ENCODE data around the gene DPP4.

DNA sequence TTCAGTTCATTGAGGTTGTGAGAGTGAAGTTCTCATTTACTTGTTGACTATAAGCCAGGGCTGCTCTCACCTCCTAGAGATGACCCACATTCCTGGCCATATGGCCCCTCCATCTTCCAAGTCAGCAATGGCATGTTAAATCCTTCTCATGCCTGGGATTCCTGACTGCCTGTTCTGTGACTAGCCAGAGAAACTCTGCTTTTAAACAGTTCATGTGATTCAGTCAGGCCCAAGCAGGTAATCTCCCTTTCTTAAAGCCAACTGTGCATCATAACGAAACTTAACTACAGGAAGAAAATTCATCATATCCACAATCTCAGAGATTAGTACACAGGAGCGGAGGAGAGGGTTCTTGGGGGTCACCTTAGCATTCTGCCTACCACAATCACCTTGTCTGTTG lies 11.5 kb downstream of the DPP4 start:
- TF ChIP-seq, protein P1, sequence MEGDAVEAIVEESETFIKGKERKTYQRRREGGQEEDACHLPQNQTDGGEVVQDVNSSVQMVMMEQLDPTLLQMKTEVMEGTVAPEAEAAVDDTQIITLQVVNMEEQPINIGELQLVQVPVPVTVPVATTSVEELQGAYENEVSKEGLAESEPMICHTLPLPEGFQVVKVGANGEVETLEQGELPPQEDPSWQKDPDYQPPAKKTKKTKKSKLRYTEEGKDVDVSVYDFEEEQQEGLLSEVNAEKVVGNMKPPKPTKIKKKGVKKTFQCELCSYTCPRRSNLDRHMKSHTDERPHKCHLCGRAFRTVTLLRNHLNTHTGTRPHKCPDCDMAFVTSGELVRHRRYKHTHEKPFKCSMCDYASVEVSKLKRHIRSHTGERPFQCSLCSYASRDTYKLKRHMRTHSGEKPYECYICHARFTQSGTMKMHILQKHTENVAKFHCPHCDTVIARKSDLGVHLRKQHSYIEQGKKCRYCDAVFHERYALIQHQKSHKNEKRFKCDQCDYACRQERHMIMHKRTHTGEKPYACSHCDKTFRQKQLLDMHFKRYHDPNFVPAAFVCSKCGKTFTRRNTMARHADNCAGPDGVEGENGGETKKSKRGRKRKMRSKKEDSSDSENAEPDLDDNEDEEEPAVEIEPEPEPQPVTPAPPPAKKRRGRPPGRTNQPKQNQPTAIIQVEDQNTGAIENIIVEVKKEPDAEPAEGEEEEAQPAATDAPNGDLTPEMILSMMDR (conservative IDR thresholded peaks at IDR 0.05; ENCODE audit: low read depth, low read length), result no peak
- TF ChIP-seq MAZ (IDR thresholded peaks at IDR 0.05; ENCODE audit: borderline replicate concordance, low read depth, low read length) (no peak), SMC3 (IDR thresholded peaks at IDR 0.05; ENCODE audit: low read depth, low read length) (no peak), POLR2A (IDR thresholded peaks at IDR 0.05; ENCODE audit: low read depth, low read length) (no peak), CEBPB (IDR thresholded peaks at IDR 0.05; ENCODE audit: low read depth, low read length) (no peak), BHLHE40 (IDR thresholded peaks at IDR 0.05; ENCODE audit: low read depth, low read length) (no peak), RAD21 (IDR thresholded peaks at IDR 0.05; ENCODE audit: low read length) (no peak), NFE2L2 (IDR thresholded peaks at IDR 0.05; ENCODE audit: low read depth, low read length) (no peak), MXI1 (IDR thresholded peaks at IDR 0.05; ENCODE audit: borderline replicate concordance, low read depth, low read length) (no peak), RFX5 (IDR thresholded peaks at IDR 0.05; ENCODE audit: low read depth, low read length) (no peak)
